DMS114 treated with DMSO at 0.1 percent for 48 hours (cell line): ENCODE results near the gene SLC15A4.
"Not testable (repeated sequence)": the region's sequence is repeated elsewhere in the genome, so short reads cannot be mapped to it uniquely, and the experiment has no call there.

Experiments
- DNase-seq: peaks from one replicate; lab custom pipeline; 2025; ENCODE audit not compliant: unreplicated experiment; lab: John Stamatoyannopoulos, UW

The SLC15A4 gene

DNA sequence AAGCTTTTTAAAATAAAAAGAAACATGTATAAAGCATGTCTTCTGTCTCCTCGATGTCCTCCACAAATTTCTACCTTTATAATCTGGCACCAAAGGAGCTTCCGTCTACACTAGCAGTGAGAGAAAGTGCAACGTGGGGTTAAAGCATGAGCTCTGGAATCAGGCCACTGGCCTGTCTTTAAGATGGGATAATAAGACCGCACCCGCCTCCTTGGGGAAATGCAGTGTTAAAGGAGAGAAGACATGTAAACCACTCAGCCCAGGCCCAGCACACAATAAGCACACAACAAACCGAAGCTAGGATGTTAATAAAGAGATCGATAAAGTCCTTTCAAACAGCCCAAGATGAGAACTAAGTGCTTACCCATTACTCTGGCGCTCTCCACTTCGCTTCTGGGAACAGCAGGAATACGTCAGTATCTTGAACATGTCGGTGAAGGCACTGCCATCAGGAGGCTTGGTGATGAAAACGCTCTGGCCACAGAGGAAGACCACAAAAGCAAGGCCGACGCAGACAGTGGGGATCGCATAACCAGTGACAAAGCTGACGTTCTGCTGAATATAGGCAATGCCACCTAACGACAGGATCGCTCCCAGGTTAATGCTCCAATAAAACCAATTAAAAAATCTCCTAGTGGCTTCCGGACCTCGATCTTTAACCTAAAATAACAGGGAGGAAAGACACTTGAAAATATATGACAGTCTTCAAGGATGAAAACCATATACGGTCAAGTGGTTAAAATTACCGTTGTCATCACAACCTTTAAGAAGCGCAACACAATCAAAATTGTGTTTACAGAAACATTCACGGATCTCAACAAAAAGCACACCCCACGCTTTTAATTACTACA, 9.1 kb downstream of the SLC15A4 start:
- no peak for DNase-seq

GRCh38 chr12:128813883-128814282, 9.9 kb downstream of the SLC15A4 start:
- no peak for DNase-seq

DNA sequence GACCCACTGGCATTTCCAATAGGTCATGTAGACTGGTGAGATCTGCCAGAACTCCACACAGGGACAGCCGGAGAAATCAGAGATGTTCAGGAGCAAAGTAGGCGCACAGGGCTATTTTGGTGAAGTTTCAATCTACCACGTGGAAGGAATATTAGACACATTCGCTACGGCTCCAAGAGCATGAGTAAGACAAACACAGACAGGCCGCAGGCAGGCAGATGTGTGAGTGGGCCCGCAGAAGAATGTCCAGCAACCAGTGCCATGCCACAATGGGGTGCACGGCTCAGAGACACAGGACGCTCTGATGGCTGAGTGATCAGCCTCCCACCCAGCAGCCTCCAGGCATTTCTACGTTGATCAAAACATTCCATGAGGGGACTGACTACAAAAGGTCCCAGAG, 10.4 kb downstream of the SLC15A4 start:
- no peak for DNase-seq

DNA sequence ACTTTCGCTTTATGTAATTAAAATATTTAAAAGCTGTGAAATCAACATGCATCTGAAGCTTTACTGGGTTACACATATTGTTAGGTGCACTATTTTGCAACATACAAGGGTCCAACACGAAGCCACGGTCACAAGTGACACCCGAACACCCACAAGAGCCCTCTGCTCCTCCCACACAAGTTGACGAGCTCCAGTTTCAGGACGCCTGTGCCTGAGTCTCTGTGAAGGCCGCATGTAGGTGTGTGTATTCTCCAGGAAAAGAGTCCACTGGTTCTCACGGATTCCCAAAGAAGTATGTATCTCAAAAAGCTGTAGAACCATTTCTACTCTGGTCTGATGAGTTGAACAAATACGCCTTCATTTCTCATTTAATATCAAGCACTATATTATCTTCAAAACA, 12.0 kb downstream of the SLC15A4 start:
- DNase-seq = no peak

DNA sequence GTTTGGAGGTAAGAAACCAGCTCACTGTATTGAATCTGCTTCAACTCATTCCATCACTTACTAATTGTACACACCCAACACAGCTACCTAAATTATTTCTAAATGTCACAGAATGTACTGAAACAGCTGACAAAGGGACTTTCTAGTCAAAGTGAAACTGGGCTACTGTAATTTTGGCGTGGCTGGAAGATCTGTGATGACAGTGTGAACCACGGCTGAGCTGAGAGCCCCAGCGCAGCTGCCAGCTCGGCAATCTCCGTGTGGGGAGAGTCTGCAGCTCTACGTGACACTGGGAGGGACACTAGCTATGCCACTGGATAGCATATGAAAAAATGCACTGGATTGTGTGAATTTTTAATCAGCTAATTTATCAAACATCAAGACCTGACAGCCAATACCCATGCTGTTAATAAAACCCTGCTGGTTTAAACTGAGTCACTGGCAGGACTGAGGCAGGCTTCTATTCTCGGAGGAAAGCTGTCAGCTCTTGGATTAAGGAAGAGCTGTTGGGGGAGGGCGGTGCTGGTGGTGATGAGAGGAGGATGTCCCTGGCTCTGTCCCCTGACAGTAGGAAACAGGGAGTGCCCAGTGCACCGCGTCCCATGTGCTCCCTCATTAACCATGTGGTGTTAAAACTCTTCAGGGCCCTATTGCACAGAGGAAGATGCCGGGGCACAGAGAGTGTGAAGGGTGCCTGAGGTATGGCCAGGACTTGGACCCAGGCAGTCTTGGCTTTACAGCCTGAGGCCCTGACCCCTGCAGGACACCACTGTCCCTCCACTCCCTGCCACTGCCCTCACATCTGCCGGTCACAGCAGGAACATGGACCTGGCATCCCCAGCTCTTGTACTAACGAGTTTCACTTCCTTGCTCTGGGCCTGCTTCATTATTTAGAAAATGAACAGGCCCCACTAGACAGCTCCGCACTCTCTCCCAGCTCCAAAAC, 13.3 kb downstream of the SLC15A4 start:
- DNase-seq = no peak

DNA sequence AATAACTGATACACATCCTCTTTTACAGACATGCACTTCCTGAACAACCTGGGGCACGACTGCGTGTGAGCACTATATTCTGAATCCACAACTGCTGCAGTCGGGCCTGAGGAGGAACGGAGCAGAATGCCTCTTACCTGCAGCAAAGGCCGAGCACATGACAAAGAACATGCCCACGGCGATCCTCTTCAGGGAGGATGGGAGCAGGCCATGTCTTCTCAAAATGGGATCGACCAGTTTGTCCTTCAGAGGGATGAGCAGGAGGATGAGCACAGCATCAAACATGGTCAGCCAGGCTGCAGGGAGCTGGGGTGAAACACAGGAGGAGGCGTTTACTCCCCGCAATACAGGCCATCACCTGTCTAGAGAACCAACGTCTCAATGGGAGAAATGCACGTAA, 15.1 kb downstream of the SLC15A4 start:
- DNase-seq = no peak

DNA sequence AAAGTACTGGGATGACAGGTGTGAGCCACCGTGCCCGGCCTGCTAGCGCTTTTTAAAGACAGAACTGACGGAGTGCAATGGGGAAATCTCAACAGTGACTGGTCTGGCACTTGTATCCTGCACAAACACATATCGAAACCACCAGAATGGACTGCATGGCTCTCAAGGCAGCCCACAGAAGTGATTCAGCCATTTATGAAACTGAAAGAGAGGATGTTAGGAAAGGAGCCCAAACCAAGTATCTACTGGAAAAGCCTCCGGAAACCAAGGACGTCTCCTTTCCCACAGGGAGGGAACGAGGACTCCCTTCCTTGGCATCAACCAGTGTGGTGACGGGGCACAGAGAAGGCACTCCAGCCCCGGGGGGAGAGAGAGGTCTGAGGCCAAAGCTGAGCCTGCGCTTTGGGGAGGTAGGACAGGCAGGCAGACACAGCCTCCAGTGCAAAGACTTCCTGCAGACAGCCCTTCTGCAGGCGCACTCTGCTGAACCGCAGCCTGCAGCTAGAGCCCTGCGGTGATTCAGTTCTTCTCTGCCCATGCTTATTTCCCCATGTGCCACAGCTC, 16.5 kb downstream of the SLC15A4 start:
- DNase-seq = no peak

GRCh38 chr12:128806573-128806972, 17.2 kb downstream of the SLC15A4 start:
- no peak for DNase-seq

DNA sequence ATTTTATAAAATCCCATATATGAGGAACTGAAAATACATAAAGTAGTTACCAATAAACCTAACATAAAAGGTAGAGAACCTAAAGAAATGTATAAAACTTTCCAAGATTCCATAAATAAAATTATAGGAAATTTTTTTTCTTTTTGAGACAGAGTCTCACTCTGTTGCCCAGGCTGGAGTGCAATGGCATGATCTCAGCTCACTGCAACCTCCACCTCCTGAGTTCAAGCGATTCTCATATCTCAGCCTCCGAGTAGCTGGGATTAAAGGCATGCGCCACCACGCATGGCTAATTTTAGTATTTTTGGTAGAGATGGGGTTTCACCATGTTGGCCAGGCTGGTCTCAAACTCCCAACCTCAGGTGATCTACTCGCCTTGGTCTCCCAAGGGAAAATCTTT, 18.4 kb downstream of the SLC15A4 start:
- not testable (repeated sequence) for DNase-seq

GRCh38 chr12:128804762-128805161, 19.0 kb downstream of the SLC15A4 start:
- no peak for DNase-seq

DNA sequence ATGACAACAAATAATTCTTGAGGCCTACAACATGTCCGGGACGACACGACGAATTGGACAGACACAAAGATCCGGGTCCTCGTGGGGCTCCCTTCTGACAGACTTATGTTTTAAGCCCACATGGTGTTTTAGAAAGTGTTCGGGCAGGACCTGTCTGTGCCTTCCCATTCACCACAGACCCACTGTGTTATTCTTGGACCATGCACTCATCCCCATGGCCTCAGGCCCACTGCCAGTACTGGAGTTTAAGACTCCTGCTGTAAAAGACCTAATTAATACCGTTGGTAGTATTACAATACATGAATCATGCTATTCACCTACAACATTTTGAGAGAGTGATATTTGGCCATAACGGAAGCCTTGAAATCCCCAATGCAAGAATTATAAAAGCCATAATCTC, 20.0 kb downstream of the SLC15A4 start:
- no peak for DNase-seq

GRCh38 chr12:128802756-128803155, 21.0 kb downstream of the SLC15A4 start:
- no peak for DNase-seq

- no peak for DNase-seq
Observed at GRCh38 chr12:128801879-128802391, 21.8 kb downstream of the SLC15A4 start.

- DNase-seq = no peak
Observed at GRCh38 chr12:128800606-128801005, 23.2 kb downstream of the SLC15A4 start.

DNA sequence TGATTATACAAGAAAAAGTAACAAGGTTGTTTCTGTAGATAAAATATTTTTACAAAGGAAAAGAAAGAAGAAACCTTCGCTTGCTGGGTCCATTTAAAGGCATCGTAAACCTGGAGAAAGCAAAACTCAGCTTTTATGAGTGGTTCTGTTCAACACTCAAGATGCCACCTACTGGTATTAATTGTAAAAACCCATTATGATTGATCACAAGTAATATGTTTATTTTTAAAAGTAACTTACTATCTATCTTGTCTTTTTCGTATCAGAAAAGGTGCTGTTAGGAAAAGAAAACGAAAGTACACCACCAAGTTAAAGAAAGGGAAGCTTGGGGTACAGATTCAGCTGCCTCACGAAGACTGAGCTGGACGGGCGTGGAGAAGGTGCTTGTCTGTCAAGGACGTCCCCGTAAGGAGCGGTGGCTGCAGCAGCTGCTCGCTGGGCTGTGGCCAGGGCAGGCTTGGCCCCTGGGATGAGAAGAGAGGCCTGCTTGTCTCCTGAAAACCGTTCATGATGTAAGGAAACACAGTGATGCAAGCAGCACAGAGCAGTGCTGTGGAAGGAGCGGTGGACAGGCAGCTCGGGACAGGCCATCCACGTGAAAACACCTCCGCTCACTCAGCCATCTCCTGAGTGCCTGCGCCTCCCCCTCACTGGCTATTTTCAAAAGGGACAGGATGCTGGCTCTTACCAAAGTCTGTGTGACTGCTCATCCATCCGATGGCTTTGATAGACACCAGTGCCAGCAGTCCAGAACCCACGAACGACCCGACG, 25.0 kb downstream of the SLC15A4 start:
- no peak for DNase-seq

- no peak for DNase-seq
Observed at GRCh38 chr12:128797119-128798118, 26.3 kb downstream of the SLC15A4 start.

- DNase-seq = no peak
Observed at GRCh38 chr12:128796439-128797118, 27.2 kb downstream of the SLC15A4 start.

- no peak for DNase-seq
Observed at GRCh38 chr12:128795530-128796361, 28.0 kb downstream of the SLC15A4 start.
